HEK293 (cell line): ENCODE results near the gene ARHGAP22.

ENCODE experiments used
- CTCF ChIA-PET: fragments of 350-600 bp; formaldehyde crosslinking; extraction: SDS; loops from one replicate; lab custom pipeline; 2021; ENCODE audit warnings: antibody characterized with exemption; lab: Yijun Ruan, JAX
- POLR2A ChIA-PET: fragments of 300-600 bp; formaldehyde crosslinking; extraction: SDS; loops from one replicate; lab custom pipeline; 2020; ENCODE audit warnings: antibody characterized with exemption, inconsistent platforms; lab: Yijun Ruan, JAX
- H3K27ac ChIP-seq: fragments of 200-500 bp; sonication (Bioruptor generic); 2 replicates; pipeline ENCODE4 v1.5.1; 2014; ENCODE audit warnings: low read depth, low read length, control low read depth, inconsistent platforms; ENCODE audit errors: extremely low read depth
- H3K36me3 ChIP-seq, 2 experiments: fragments of 200-500 bp in 1 of 2; sonication (Bioruptor generic) in 1 of 2; 1 replicate in 1 of 2; 2 replicates in 1 of 2; pipeline ENCODE4 v1.5.1; 2014 to 2017; ENCODE audit warnings: inconsistent platforms in 2 of 2, low read length in 2 of 2; ENCODE audit not compliant: control insufficient read depth in 2 of 2, insufficient read depth in 1 of 2
- H3K4me1 ChIP-seq: fragments of 200-500 bp; sonication (Bioruptor generic); 2 replicates; pipeline ENCODE4 v1.5.1; 2014; ENCODE audit warnings: mild to moderate bottlenecking, low read length, inconsistent platforms; ENCODE audit not compliant: control insufficient read depth, insufficient read depth
- H3K4me3 ChIP-seq: 2 replicates; pipeline ENCODE4 v1.5.1; 2011; ENCODE audit warnings: low read depth, mild to moderate bottlenecking, control low read depth, low read length, moderate library complexity
- H3K9me3 ChIP-seq: fragments of 200-500 bp; sonication (Bioruptor generic); 2 replicates; pipeline ENCODE4 v1.5.1; 2014; ENCODE audit warnings: low read depth, low read length, inconsistent platforms; ENCODE audit not compliant: control insufficient read depth, insufficient read depth
- ATF2 ChIP-seq: fragments of 450-650 bp; formaldehyde crosslinking; IDR thresholded peaks from 2 replicates; pipeline ENCODE4 v1.5.1; 2016; ENCODE audit warnings: missing biosample characterization, missing genetic modification characterization, low read depth
- HIC1 ChIP-seq: fragments of 450-650 bp; formaldehyde crosslinking; IDR thresholded peaks from 2 replicates; pipeline ENCODE4 v1.5.1; 2016; ENCODE audit warnings: missing biosample characterization, missing genetic modification characterization
- KLF9 ChIP-seq: fragments of 450-650 bp; formaldehyde crosslinking; IDR thresholded peaks from 2 replicates; pipeline ENCODE4 v1.5.1; 2016; ENCODE audit warnings: missing biosample characterization, missing genetic modification characterization, low read depth
- MEIS1 ChIP-seq: sonication (generic); formaldehyde crosslinking; IDR thresholded peaks from 2 replicates; pipeline ENCODE4 v1.8.1; 2022; ENCODE audit warnings: missing genetic modification reagents, mild to moderate bottlenecking, borderline replicate concordance
- PRDM1 ChIP-seq: fragments of 450-650 bp; formaldehyde crosslinking; IDR thresholded peaks from 2 replicates; pipeline ENCODE4; 2016; ENCODE audit warnings: missing biosample characterization, missing genetic modification characterization
- REPIN1 ChIP-seq: fragments of 450-650 bp; formaldehyde crosslinking; IDR thresholded peaks from 2 replicates; pipeline ENCODE4 v1.5.1; 2017; ENCODE audit warnings: missing biosample characterization, missing genetic modification characterization, low read depth
- TCF7L2 ChIP-seq: IDR thresholded peaks from 2 replicates; pipeline ENCODE4 v1.6.1; 2011; ENCODE audit warnings: low read depth, mild to moderate bottlenecking, inconsistent platforms, low read length, moderate library complexity, borderline replicate concordance
- TRIM28 ChIP-seq: IDR thresholded peaks from 2 replicates; pipeline ENCODE4 v1.6.1; 2011; ENCODE audit warnings: low read length, control low read depth, borderline replicate concordance
- ZNF121 ChIP-seq: fragments of 450-650 bp; formaldehyde crosslinking; IDR thresholded peaks from 2 replicates; pipeline ENCODE4 v1.5.1; 2016; ENCODE audit warnings: missing biosample characterization, missing genetic modification characterization
- ZNF488 ChIP-seq: fragments of 450-650 bp; formaldehyde crosslinking; IDR thresholded peaks from 2 replicates; pipeline ENCODE4 v1.5.1; 2016; ENCODE audit warnings: missing biosample characterization, missing genetic modification characterization
- ZNF561 ChIP-seq: fragments of 450-650 bp; IDR thresholded peaks from 2 replicates; pipeline ENCODE4 v1.5.1; 2018; ENCODE audit warnings: missing biosample characterization, missing genetic modification characterization, borderline replicate concordance
- ZNF654 ChIP-seq: fragments of 450-650 bp; formaldehyde crosslinking; IDR thresholded peaks from 2 replicates; pipeline ENCODE4 v1.5.1; 2016; ENCODE audit warnings: low read depth, missing biosample characterization, missing genetic modification characterization
- ZNF768 ChIP-seq: fragments of 450-650 bp; formaldehyde crosslinking; IDR thresholded peaks from 2 replicates; pipeline ENCODE4 v1.5.1; 2018; ENCODE audit warnings: missing biosample characterization, mild to moderate bottlenecking, missing genetic modification characterization
- TF ChIP-seq, protein P1 (sequence below): fragments of 450-650 bp; formaldehyde crosslinking; IDR thresholded peaks from 2 replicates; pipeline ENCODE4 v1.5.1; 2016; ENCODE audit warnings: missing biosample characterization, missing genetic modification characterization, borderline replicate concordance
- TF ChIP-seq, protein P2 (sequence below): fragments of 450-650 bp; formaldehyde crosslinking; IDR thresholded peaks from 2 replicates; pipeline ENCODE4 v1.5.1; 2016; ENCODE audit warnings: missing biosample characterization, missing genetic modification characterization
- TF ChIP-seq, protein P3 (sequence below): fragments of 450-650 bp; formaldehyde crosslinking; IDR thresholded peaks from 2 replicates; pipeline ENCODE4 v1.5.1; 2016; ENCODE audit warnings: missing biosample characterization, missing genetic modification characterization
- TF ChIP-seq, protein P4 (sequence below): fragments of 450-650 bp; IDR thresholded peaks from 2 replicates; pipeline ENCODE4 v1.5.1; 2018; ENCODE audit warnings: missing biosample characterization, mild to moderate bottlenecking, missing genetic modification characterization

ARHGAP22 gene

DNA sequence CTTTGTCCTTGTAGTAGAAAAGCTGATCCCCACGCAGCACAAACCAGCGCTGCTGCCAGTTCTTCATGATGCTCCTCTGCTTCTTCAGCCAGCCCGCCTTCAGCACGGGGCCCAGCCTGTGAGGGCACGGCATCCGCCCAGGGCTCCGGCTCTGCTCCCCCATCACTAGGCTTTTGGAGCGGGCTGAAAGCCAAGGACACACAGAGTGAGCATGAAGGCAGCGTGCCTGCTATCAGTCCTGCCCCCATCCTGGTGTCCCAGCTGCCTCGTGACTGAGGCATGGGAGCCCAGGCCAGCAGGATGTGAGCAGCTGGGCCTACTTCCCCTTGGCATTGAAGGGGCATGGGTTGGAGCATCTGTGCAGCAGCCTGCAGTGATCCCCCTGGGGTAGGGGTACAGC, 21.9 kb downstream of the ARHGAP22 start (continued):
- TF ChIP-seq ZNF488 (tag by site-specific recombination) (no peak), ZNF654 (tag by site-specific recombination) (no peak), TRIM28 (no peak), ZNF121 (tag by site-specific recombination) (no peak), REPIN1 (tag by site-specific recombination) (no peak), HIC1 (tag by site-specific recombination) (no peak)
- TF ChIP-seq, protein P1, sequence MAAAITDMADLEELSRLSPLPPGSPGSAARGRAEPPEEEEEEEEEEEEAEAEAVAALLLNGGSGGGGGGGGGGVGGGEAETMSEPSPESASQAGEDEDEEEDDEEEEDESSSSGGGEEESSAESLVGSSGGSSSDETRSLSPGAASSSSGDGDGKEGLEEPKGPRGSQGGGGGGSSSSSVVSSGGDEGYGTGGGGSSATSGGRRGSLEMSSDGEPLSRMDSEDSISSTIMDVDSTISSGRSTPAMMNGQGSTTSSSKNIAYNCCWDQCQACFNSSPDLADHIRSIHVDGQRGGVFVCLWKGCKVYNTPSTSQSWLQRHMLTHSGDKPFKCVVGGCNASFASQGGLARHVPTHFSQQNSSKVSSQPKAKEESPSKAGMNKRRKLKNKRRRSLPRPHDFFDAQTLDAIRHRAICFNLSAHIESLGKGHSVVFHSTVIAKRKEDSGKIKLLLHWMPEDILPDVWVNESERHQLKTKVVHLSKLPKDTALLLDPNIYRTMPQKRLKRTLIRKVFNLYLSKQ (tag by site-specific recombination): no peak

GRCh38 chr10:48580236-48580635, 24.6 kb downstream of the ARHGAP22 start:
- Histone ChIP-seq H3K27ac (no peak overlapping the region), H3K4me1 (no peaks in the 10 kb centered on the region)
- POLR2A ChIA-PET: no interaction called here

DNA sequence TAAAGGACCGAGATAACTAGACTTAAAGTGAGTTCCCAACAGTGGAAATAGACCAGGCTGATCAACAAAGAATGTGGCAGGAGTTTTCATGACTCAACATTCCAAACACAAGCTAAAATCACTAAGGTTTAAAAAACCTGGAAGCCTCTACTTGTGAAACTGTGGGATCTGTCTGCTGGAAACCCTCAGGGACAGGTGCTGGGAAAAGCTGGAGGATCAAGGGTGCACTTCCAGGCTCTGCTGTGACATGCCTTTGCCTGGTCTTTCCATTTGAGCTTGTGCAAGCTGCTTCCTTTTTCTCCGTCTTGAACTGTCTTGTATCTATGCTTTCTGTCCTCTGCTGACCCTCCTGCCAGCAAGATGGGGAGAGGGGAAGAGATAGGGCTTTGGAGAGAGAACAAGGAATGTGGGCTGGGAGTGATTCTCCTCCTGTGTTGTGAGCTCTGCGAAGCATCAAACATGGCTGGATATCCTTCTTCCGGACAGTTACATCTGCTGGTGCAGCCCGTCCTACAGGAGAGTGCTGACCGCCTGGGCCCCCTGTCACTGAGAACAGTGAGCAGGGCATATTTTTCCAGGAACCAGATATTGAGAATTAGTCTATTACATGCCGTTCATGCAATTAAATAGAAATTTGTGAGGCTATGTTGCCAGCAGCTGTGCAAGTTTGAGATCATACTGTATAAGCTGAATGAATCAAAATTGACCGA, 25.5 kb downstream of the ARHGAP22 start:
- Histone ChIP-seq H3K36me3 (no peaks in the 10 kb centered on the region), H3K27ac (no peak overlapping the region), H3K9me3 (no peaks in the 10 kb centered on the region), H3K4me3 (no peak overlapping the region), H3K4me1 (no peaks in the 10 kb centered on the region)
- POLR2A ChIA-PET: no interaction called here
- CTCF ChIA-PET: no interaction called here
- TF ChIP-seq, protein P2, sequence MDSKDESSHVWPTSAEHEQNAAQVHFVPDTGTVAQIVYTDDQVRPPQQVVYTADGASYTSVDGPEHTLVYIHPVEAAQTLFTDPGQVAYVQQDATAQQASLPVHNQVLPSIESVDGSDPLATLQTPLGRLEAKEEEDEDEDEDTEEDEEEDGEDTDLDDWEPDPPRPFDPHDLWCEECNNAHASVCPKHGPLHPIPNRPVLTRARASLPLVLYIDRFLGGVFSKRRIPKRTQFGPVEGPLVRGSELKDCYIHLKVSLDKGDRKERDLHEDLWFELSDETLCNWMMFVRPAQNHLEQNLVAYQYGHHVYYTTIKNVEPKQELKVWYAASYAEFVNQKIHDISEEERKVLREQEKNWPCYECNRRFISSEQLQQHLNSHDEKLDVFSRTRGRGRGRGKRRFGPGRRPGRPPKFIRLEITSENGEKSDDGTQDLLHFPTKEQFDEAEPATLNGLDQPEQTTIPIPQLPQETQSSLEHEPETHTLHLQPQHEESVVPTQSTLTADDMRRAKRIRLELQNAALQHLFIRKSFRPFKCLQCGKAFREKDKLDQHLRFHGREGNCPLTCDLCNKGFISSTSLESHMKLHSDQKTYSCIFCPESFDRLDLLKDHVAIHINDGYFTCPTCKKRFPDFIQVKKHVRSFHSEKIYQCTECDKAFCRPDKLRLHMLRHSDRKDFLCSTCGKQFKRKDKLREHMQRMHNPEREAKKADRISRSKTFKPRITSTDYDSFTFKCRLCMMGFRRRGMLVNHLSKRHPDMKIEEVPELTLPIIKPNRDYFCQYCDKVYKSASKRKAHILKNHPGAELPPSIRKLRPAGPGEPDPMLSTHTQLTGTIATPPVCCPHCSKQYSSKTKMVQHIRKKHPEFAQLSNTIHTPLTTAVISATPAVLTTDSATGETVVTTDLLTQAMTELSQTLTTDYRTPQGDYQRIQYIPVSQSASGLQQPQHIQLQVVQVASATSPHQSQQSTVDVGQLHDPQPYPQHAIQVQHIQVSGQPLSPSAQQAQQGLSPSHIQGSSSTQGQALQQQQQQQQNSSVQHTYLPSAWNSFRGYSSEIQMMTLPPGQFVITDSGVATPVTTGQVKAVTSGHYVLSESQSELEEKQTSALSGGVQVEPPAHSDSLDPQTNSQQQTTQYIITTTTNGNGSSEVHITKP: no peak
- TF ChIP-seq ZNF561 (tag by site-specific recombination): no peak
- no peak for TF ChIP-seq MEIS1
- TF ChIP-seq, protein P3, sequence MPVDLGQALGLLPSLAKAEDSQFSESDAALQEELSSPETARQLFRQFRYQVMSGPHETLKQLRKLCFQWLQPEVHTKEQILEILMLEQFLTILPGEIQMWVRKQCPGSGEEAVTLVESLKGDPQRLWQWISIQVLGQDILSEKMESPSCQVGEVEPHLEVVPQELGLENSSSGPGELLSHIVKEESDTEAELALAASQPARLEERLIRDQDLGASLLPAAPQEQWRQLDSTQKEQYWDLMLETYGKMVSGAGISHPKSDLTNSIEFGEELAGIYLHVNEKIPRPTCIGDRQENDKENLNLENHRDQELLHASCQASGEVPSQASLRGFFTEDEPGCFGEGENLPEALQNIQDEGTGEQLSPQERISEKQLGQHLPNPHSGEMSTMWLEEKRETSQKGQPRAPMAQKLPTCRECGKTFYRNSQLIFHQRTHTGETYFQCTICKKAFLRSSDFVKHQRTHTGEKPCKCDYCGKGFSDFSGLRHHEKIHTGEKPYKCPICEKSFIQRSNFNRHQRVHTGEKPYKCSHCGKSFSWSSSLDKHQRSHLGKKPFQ: no peak
- no peak for TF ChIP-seq TCF7L2

More at GRCh38 chr10:48580236-48580635, 24.6 kb downstream of the ARHGAP22 start:
- no peaks in the 10 kb centered on the region for H3K9me3 ChIP-seq
- no peak overlapping the region for H3K4me3 ChIP-seq
- CTCF ChIA-PET: interaction anchor here (0.6 kb wide), 1 partner anchor 60 kb away, joined by 3 read pairs; no protein-coding TSS in a partner anchor
- H3K36me3 ChIP-seq: no peaks in the 10 kb centered on the region
- no peak for TF ChIP-seq ZNF768
- no peak for TF ChIP-seq ATF2 (tag by site-specific recombination)
- TF ChIP-seq PRDM1 (tag by site-specific recombination): no peak
- no peak for TF ChIP-seq KLF9 (tag by site-specific recombination)
- TF ChIP-seq, protein P4, sequence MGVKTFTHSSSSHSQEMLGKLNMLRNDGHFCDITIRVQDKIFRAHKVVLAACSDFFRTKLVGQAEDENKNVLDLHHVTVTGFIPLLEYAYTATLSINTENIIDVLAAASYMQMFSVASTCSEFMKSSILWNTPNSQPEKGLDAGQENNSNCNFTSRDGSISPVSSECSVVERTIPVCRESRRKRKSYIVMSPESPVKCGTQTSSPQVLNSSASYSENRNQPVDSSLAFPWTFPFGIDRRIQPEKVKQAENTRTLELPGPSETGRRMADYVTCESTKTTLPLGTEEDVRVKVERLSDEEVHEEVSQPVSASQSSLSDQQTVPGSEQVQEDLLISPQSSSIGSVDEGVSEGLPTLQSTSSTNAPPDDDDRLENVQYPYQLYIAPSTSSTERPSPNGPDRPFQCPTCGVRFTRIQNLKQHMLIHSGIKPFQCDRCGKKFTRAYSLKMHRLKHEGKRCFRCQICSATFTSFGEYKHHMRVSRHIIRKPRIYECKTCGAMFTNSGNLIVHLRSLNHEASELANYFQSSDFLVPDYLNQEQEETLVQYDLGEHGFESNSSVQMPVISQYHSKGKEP (tag by site-specific recombination): no peak
